Tibial artery (tissue), 4 donors: ENCODE results near the gene GRIK4.
A peak's percentile ranks its signal among the peaks of the same experiment; 100 is the strongest.
"Not testable (repeated sequence)": the region's sequence is repeated elsewhere in the genome, so short reads cannot be mapped to it uniquely, and the experiment has no call there.

Experiments
- DNase-seq, 2 donors: peaks; one replicate each; pipeline ENCODE4 v3.0.0-alpha.2; 2019
- H3K27ac ChIP-seq, 2 donors: fragments of 200-600 bp; sonication (generic) in 1 of 2; 1 replicate in 1 of 2; 2 replicates in 1 of 2; pipeline ENCODE4 v1.5.1; 2018 to 2019; ENCODE audit warnings: mild to moderate bottlenecking in 1 of 2
- H3K27me3 ChIP-seq, 2 donors: fragments of 200-600 bp; sonication (generic) in 1 of 2; one replicate each; pipeline versions ENCODE4 v1.5.1 to v1.6.0; 2016 to 2019
- H3K36me3 ChIP-seq, 3 donors: fragments of 200-600 bp; sonication (generic) in 2 of 3; one replicate each; pipeline ENCODE4 v1.5.1; 2016 to 2019; ENCODE audit warnings: mild to moderate bottlenecking in 2 of 3
- H3K4me1 ChIP-seq, 4 donors: fragments of 200-600 bp; sonication (generic) in 2 of 4; 1 replicate in 3 of 4; 2 replicates in 1 of 4; pipeline ENCODE4 v1.5.1; 2016 to 2019
- H3K4me3 ChIP-seq, 2 donors: fragments of 200-600 bp; sonication (generic) in 1 of 2; 1 replicate in 1 of 2; 2 replicates in 1 of 2; pipeline ENCODE4 v1.5.1; 2018 to 2019; ENCODE audit warnings: mild to moderate bottlenecking in 2 of 2
- H3K9me3 ChIP-seq, 3 donors: fragments of 200-600 bp; sonication (generic) in 1 of 3; one replicate each; pipeline ENCODE4 v1.5.1; 2016 to 2019
- intact Hi-C: fragments of 100-400 bp; cut with DNase I; formaldehyde crosslinking; loops from one replicate; pipeline ENCODE4 v1.15.0; 2023; ENCODE audit warnings: low total_unique reads
- TF ChIP-seq, protein P1 (sequence below), 2 experiments: fragments of 200-600 bp in 1 of 2; fragments of 450-650 bp in 1 of 2; IDR thresholded peaks; one replicate each; pipeline ENCODE4 v1.5.1; 2017 to 2019; ENCODE audit warnings: antibody characterized with exemption in 2 of 2, mild to moderate bottlenecking in 1 of 2, moderate library complexity in 1 of 2

The GRIK4 gene

DNA sequence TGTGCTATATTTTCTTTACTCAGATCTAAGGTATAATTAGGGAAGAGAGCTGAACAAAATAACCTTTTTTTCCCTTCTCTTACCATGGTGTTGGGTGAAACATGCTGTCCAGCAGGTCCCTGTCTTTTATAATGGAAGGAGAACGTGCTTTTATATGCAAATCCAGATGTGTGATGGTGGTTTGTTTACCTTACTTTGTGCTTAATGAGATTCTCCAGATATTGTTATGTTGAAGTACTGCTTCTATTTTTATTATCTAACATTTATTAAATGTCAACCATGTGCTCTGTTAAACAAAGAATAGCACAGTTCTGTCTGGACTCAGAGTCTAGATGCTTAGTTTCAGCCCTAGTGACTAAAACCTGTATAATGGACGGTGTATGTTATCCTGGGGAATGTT lies 10.1 kb upstream of the GRIK4 start:
- Histone ChIP-seq H3K9me3 (no peaks in the 10 kb centered on the region), H3K27me3 (peaks cover 0 to 35% of the 10 kb centered on the region in 2 donors), H3K4me1 (no peaks in the 10 kb centered on the region), H3K27ac (no peak overlapping the region), H3K4me3 (no peak overlapping the region), H3K36me3 (no peaks in the 10 kb centered on the region)
- intact Hi-C loops: no loop called here
- DNase-seq: no peak
- TF ChIP-seq, protein P1, sequence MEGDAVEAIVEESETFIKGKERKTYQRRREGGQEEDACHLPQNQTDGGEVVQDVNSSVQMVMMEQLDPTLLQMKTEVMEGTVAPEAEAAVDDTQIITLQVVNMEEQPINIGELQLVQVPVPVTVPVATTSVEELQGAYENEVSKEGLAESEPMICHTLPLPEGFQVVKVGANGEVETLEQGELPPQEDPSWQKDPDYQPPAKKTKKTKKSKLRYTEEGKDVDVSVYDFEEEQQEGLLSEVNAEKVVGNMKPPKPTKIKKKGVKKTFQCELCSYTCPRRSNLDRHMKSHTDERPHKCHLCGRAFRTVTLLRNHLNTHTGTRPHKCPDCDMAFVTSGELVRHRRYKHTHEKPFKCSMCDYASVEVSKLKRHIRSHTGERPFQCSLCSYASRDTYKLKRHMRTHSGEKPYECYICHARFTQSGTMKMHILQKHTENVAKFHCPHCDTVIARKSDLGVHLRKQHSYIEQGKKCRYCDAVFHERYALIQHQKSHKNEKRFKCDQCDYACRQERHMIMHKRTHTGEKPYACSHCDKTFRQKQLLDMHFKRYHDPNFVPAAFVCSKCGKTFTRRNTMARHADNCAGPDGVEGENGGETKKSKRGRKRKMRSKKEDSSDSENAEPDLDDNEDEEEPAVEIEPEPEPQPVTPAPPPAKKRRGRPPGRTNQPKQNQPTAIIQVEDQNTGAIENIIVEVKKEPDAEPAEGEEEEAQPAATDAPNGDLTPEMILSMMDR (IDR thresholded peaks at IDR 0.05): no peak

DNA sequence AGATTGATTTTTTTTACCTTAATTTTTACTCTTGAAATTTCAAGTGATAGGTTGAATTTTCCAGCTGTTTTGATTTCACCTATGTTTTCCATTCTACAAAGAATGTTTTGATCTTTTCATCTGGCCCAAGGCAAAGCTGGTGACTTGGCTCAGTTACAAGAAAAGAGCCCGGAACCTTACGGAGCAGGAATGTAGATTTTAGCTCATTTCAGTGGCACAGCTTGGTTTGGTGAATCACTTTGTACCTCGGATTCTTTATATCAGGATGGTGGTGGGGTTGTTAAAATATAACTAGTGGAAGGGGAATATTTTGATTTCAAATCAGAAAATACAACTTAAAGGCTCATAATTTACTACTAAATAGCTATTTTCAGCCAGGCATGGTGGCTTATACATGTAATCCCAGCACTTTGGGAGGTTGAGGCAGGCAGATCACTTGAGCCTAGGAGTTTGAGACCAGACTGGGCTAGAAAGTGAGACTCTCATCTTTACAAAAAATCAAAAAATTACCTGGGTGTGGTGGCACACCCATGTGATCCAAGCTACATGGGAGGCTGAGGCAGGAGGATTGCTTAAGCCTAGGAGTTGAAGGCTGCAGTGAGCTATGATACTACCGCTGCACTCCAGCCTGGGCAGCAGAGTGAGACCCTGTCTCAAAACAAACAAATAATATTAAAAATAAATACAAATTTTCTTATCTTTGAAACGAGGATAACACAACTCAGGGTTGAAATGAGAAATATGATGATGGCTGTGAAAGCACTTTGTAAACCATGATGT lies 9.4 kb upstream of the GRIK4 start:
- intact Hi-C loops: no loop called here
- H3K36me3 ChIP-seq: no peaks in the 10 kb centered on the region
- no peak overlapping the region for H3K27ac ChIP-seq
- TF ChIP-seq, protein P1 (IDR thresholded peaks at IDR 0.05): no peak
- no peaks in the 10 kb centered on the region for H3K4me1 ChIP-seq
- peaks cover 0 to 42% of the 10 kb centered on the region in 2 donors for H3K27me3 ChIP-seq
- H3K9me3 ChIP-seq: no peaks in the 10 kb centered on the region
- H3K4me3 ChIP-seq: no peak overlapping the region
- no peak for DNase-seq

DNA sequence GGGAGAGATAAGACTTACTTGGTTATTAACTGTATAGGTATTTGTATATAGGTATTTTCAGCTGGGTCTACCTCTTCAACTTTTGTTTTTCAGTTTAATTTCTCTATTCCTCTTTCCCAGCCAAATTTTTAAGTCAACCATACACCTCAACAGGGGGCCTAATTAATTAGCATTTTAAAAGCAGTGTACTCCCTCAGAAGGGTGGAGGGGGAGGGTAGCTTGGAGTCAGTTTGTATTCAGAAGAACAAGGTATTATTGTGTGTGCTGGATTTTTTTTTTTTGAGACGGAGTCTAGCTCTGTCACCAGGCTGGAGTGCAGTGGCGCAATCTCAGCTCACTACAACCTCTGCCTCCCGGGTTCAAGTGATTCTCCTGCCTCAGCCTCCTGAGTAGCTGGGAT lies 8.0 kb upstream of the GRIK4 start:
- H3K9me3 ChIP-seq, H3K36me3 ChIP-seq, H3K4me3 ChIP-seq, DNase-seq, H3K27ac ChIP-seq, H3K4me1 ChIP-seq, intact Hi-C loops: not testable (repeated sequence)
- H3K27me3 ChIP-seq: peaks cover 0 to 51% of the 10 kb centered on the region in 2 donors

DNA sequence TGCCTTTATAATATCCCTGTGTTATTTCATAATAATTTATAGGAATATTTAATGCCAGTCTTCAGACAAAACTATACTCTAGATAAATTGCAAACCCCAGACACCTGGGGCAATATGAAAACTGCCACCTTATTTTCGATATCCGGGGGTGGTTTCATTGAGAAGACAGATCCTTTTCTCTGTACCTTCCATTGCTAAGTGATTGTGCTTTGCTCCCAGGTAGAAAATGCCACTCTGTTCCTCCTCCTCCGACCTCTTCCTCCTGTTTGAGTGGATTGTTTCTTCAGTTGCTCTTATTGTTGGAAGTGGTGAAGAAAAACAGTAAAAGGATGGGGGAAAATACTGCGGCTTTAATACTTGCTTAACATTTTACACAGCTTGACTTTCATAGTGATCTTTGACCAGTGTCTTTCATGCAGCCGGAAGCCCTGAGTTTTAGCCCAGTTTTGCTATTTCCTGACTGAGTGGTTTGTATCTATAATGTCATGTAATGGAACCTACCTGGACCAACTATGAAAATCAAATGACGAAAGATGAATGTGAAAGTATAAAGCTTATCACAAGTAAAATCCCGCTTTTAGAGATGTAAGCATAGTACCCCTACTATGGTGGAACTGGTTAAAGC lies 5.6 kb upstream of the GRIK4 start:
- H3K4me3 ChIP-seq: no peak overlapping the region
- intact Hi-C loops: no loop called here

DNA sequence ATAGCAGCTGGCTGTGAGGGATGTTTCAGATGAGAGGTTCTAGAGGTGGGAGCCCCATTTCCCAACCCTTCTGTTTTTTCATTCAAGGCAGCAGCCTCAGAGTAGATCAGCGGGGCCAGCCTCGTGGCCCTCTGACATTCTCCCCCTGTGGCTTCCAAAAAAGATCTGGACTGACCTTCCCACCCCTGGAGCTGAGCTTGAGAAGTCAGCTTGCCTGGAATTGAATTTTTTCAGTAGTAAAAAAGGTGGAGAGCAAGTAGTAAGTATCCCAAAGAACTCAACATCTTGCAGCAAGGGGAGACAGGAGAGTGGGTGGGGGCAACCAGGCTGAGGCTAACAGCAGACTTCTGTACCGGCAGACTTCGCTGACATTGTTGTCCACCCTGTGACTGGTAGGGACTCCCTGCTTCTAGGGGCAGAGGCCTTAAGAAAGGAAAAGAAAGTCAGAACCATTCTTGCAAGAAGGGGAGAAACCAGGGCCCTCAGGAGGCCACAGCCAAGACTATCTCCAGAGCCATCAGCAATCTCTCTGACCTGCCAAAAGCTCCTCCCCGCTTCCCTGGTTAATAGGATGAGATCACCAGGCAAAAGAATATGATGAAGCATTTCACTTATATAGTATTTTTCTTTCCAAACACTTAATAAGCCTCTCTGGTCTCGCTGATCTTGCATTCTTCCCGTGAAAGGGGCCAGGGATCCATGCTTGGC lies 2.0 kb upstream of the GRIK4 start:
- Histone ChIP-seq H3K27ac (no peak overlapping the region), H3K4me1 (peaks cover 0 to 12% (median 5%) of the 10 kb centered on the region in 4 donors), H3K4me3 (no peak overlapping the region), H3K27me3 (peaks cover 0 to 74% of the 10 kb centered on the region in 2 donors), H3K9me3 (no peaks in the 10 kb centered on the region), H3K36me3 (no peaks in the 10 kb centered on the region)
- TF ChIP-seq, protein P1 (IDR thresholded peaks at IDR 0.05): no peak
- peak in 1 of 2 donors; percentile 19 for DNase-seq
- intact Hi-C loops: loop anchor here (5.0 to 10.0 kb wide), 3 partner anchors 173 to 685 kb away; no protein-coding TSS in a partner anchor

More for the DNA sequence above, 5.6 kb upstream of the GRIK4 start:
- no peak for DNase-seq
- no peaks in the 10 kb centered on the region for H3K36me3 ChIP-seq
- peaks cover 0 to 73% of the 10 kb centered on the region in 2 donors for H3K27me3 ChIP-seq
- peaks cover 0 to 2% (median under 1%) of the 10 kb centered on the region in 4 donors for H3K4me1 ChIP-seq
- TF ChIP-seq, protein P1 (IDR thresholded peaks at IDR 0.05): no peak
- no peaks in the 10 kb centered on the region for H3K9me3 ChIP-seq
- H3K27ac ChIP-seq: no peak overlapping the region
